Measurements from ENCODE around the gene CLCN1. TPM values are rescaled to one million over a fixed set of nuclear protein-coding genes. Genes with fewer than 3 reads are reported as not detected.

CLCN1 gene
- polyA plus RNA-seq, 3 donors, result 0.04 to 0.76 (median 0.11) TPM

- Histone ChIP-seq H4K20me1 (ENCODE audit: insufficient read depth, low read length) (no peaks in the 10 kb centered on the region), H3K9me3 (replicated peaks in 1 of 2; ENCODE audit: control insufficient read depth in 1 of 2, insufficient read depth in 1 of 2, low read length in 2 of 2) (no peaks in the 10 kb centered on the region), H3K4me3 (replicated peaks in 1 of 3; ENCODE audit: low read depth in 2 of 3, low read length in 3 of 3) (no peak overlapping the region), H3K4me1 (ENCODE audit: control insufficient read depth in 1 of 2, insufficient read depth in 2 of 2, low read length in 2 of 2) (peaks cover 0 to 19% of the 10 kb centered on the region in 2 donors), H3K36me3 (replicated peaks in 1 of 2; ENCODE audit: control insufficient read depth in 1 of 2, insufficient read depth in 2 of 2, low read length in 2 of 2) (no peaks in the 10 kb centered on the region), H3K79me2 (ENCODE audit: insufficient read depth, low read length) (no peaks in the 10 kb centered on the region), H2AFZ (ENCODE audit: insufficient read depth, low read depth, low read length, poor library complexity, severe bottlenecking) (no peak overlapping the region), H3K4me2 (replicated peaks; ENCODE audit: extremely low read depth, low read length, poor library complexity, severe bottlenecking) (no peak overlapping the region), H3K27me3 (ENCODE audit: control insufficient read depth in 2 of 2, insufficient read depth in 2 of 2, low read length in 2 of 2) (no peaks in the 10 kb centered on the region), H3K27ac (ENCODE audit: low read depth in 1 of 2, low read length in 2 of 2) (no peak overlapping the region), H3K9ac (ENCODE audit: insufficient read depth, low read length, poor library complexity, severe bottlenecking) (no peak overlapping the region)
- WGBS (ENCODE audit: insufficient coverage), result 100% methylated on average over 4 of the region's 8 CpGs
- no peak for DNase-seq
- intact Hi-C loops (cut with micrococcal nuclease), result loop anchor here in 1 of 2 donors (10.0 kb wide), 1 partner anchor 93 kb away; no protein-coding TSS in a partner anchor
- Mint-ChIP-seq H3K4me3 (no peak overlapping the region), H3K27me3 (ENCODE audit: low read depth in 3 of 3) (peaks cover 0 to 3% (median 2%) of the 10 kb centered on the region in 3 donors), H3K4me1 (peaks cover 17% of the 10 kb centered on the region), H3K9me3 (peaks cover 0 to 2% (median 0%) of the 10 kb centered on the region in 7 donors), H3K36me3 (no peaks in the 10 kb centered on the region), H3K27ac (no peak overlapping the region)
- no peak for TF ChIP-seq CTCF (IDR thresholded peaks at IDR 0.05)
Observed at GRCh38 chr7:143282124-143282523, 33.8 kb upstream of the CLCN1 start.

- Histone ChIP-seq H3K4me2 (replicated peaks; ENCODE audit: extremely low read depth, low read length, poor library complexity, severe bottlenecking) (no peak overlapping the region), H3K27me3 (ENCODE audit: control insufficient read depth in 2 of 2, insufficient read depth in 2 of 2, low read length in 2 of 2) (no peaks in the 10 kb centered on the region), H3K4me3 (replicated peaks in 1 of 3; ENCODE audit: low read depth in 2 of 3, low read length in 3 of 3) (no peak overlapping the region), H3K36me3 (replicated peaks in 1 of 2; ENCODE audit: control insufficient read depth in 1 of 2, insufficient read depth in 2 of 2, low read length in 2 of 2) (no peaks in the 10 kb centered on the region), H3K27ac (ENCODE audit: low read depth in 1 of 2, low read length in 2 of 2) (no peak overlapping the region), H3K79me2 (ENCODE audit: insufficient read depth, low read length) (peaks cover 3% of the 10 kb centered on the region), H2AFZ (ENCODE audit: insufficient read depth, low read depth, low read length, poor library complexity, severe bottlenecking) (no peak overlapping the region), H4K20me1 (ENCODE audit: insufficient read depth, low read length) (no peaks in the 10 kb centered on the region), H3K9me3 (replicated peaks in 1 of 2; ENCODE audit: control insufficient read depth in 1 of 2, insufficient read depth in 1 of 2, low read length in 2 of 2) (no peaks in the 10 kb centered on the region), H3K4me1 (ENCODE audit: control insufficient read depth in 1 of 2, insufficient read depth in 2 of 2, low read length in 2 of 2) (peaks cover 6 to 26% of the 10 kb centered on the region in 2 donors), H3K9ac (ENCODE audit: insufficient read depth, low read length, poor library complexity, severe bottlenecking) (no peak overlapping the region)
- TF ChIP-seq CTCF (IDR thresholded peaks at IDR 0.05), result no peak
- Mint-ChIP-seq H3K27me3 (ENCODE audit: low read depth in 3 of 3) (peaks cover 0 to 3% (median 2%) of the 10 kb centered on the region in 3 donors), H3K4me3 (no peak overlapping the region), H3K4me1 (peaks cover 24% of the 10 kb centered on the region), H3K36me3 (no peaks in the 10 kb centered on the region), H3K27ac (peak overlapping the region in 1 of 7 donors; percentile 8), H3K9me3 (peaks cover 0 to 2% (median 0%) of the 10 kb centered on the region in 7 donors)
- intact Hi-C loops (cut with micrococcal nuclease), result loop anchor here in 1 of 2 donors (10.0 kb wide), 1 partner anchor 91 kb away; no protein-coding TSS in a partner anchor
- WGBS (ENCODE audit: insufficient coverage), result 97% methylated on average over 4 of the region's 4 CpGs
- no peak for DNase-seq
Observed at GRCh38 chr7:143283381-143283780, 32.5 kb upstream of the CLCN1 start.
